ENCODE results near the gene PLAU. TPM values are rescaled to one million over a fixed set of nuclear protein-coding genes. Genes with fewer than 3 reads are reported as not detected.

Gene PLAU
- total RNA-seq, 6 experiments from 2014 or later: 14.0 to 25.5 (median 24.0) TPM

GRCh38 chr10:73878365-73878764 is 32.6 kb upstream of the PLAU start:
- Mint-ChIP-seq H3K4me1 (ENCODE audit: low read depth) (peaks cover 49% of the 10 kb centered on the region), H3K36me3 (ENCODE audit: low read depth) (no peaks in the 10 kb centered on the region), H3K27me3 (ENCODE audit: insufficient read depth) (no peaks in the 10 kb centered on the region; the same call in 1 of the 2 replicates), H3K9me3 (no peaks in the 10 kb centered on the region), H3K27ac (no peak overlapping the region), H3K4me3 (no peak overlapping the region)
- TF ChIP-seq CTCF (IDR thresholded peaks at IDR 0.05): no peak
- no peak for DNase-seq

- Mint-ChIP-seq H3K27ac (peak overlapping the region; percentile 14; the same call in 1 of the 2 replicates), H3K36me3 (ENCODE audit: low read depth) (no peaks in the 10 kb centered on the region), H3K4me1 (ENCODE audit: low read depth) (peaks cover 55% of the 10 kb centered on the region), H3K4me3 (peak overlapping the region; percentile 44), H3K27me3 (ENCODE audit: insufficient read depth) (no peaks in the 10 kb centered on the region; the same call in 1 of the 2 replicates), H3K9me3 (no peaks in the 10 kb centered on the region)
- peak; percentile 68 for DNase-seq
- peak; percentile 99 for TF ChIP-seq CTCF (IDR thresholded peaks at IDR 0.05)
Observed at GRCh38 chr10:73879296-73880173, 31.4 kb upstream of the PLAU start.

- no peaks in the 10 kb centered on the region for H3K36me3 Mint-ChIP-seq (ENCODE audit: low read depth)
- no peak for TF ChIP-seq CTCF (IDR thresholded peaks at IDR 0.05)
- H3K27ac Mint-ChIP-seq: peak overlapping the region; percentile 10
- no peaks in the 10 kb centered on the region; the same call in 1 of the 2 replicates for H3K27me3 Mint-ChIP-seq (ENCODE audit: insufficient read depth)
- peaks cover 58% of the 10 kb centered on the region for H3K4me1 Mint-ChIP-seq (ENCODE audit: low read depth)
- peak; percentile 53 for DNase-seq
- no peaks in the 10 kb centered on the region for H3K9me3 Mint-ChIP-seq
- no peak overlapping the region for H3K4me3 Mint-ChIP-seq
Observed at GRCh38 chr10:73881221-73881919, 29.6 kb upstream of the PLAU start.

GRCh38 chr10:73884017-73884416 is 26.9 kb upstream of the PLAU start:
- no peak overlapping the region for H3K27ac Mint-ChIP-seq
- no peaks in the 10 kb centered on the region for H3K9me3 Mint-ChIP-seq
- H3K36me3 Mint-ChIP-seq (ENCODE audit: low read depth): no peaks in the 10 kb centered on the region
- no peak for TF ChIP-seq CTCF (IDR thresholded peaks at IDR 0.05)
- no peaks in the 10 kb centered on the region for H3K27me3 Mint-ChIP-seq (ENCODE audit: insufficient read depth)
- H3K4me3 Mint-ChIP-seq: no peak overlapping the region
- no peak for DNase-seq
- H3K4me1 Mint-ChIP-seq (ENCODE audit: low read depth): peaks cover 69% of the 10 kb centered on the region

GRCh38 chr10:73886085-73886529 is 24.8 kb upstream of the PLAU start:
- peak; percentile 93 for TF ChIP-seq CTCF (IDR thresholded peaks at IDR 0.05)
- H3K36me3 Mint-ChIP-seq (ENCODE audit: low read depth): no peaks in the 10 kb centered on the region
- peak; percentile 77 for DNase-seq
- peaks cover 62% of the 10 kb centered on the region for H3K4me1 Mint-ChIP-seq (ENCODE audit: low read depth)
- H3K27me3 Mint-ChIP-seq (ENCODE audit: insufficient read depth): no peaks in the 10 kb centered on the region
- peak overlapping the region; percentile 97 for H3K27ac Mint-ChIP-seq
- H3K4me3 Mint-ChIP-seq: peak overlapping the region; percentile 78; the same call in 1 of the 2 replicates
- H3K9me3 Mint-ChIP-seq: no peaks in the 10 kb centered on the region
